Fibroblast of villous mesenchyme (primary cell): ENCODE measurements around the gene ITGAX. TPM values are rescaled to one million over a fixed set of nuclear protein-coding genes. Genes with fewer than 3 reads are reported as not detected.
A peak's percentile ranks its signal among the peaks of the same experiment; 100 is the strongest.

ENCODE experiments used
- DNase-seq: peaks from one replicate; pipeline ENCODE4 v3.0.0-alpha.2; 2010; ENCODE audit warnings: low read depth
- H3K4me3 ChIP-seq: 2 replicates; pipeline ENCODE4 v1.5.1; 2011; ENCODE audit warnings: low read depth, mild to moderate bottlenecking, low read length
- CTCF ChIP-seq: IDR thresholded peaks from 2 replicates; pipeline ENCODE4 v1.5.1; 2012; ENCODE audit warnings: low read depth, mild to moderate bottlenecking, low read length; ENCODE audit not compliant: insufficient read depth
- total RNA-seq: library from RNA; depleted of rRNA; stranded (reverse); fragments of >200 nt; gene quantifications from 2 replicates; pipeline ENCODE4 v1.2.3, GENCODE V29; 2012

Gene ITGAX
- total RNA-seq, 1 donor: not detected

GRCh38 chr16:31417916-31418315 lies 62.9 kb downstream of the ITGAX start:
- H3K4me3 ChIP-seq: no peak overlapping the region
- no peak for DNase-seq
- no peak for TF ChIP-seq CTCF

GRCh38 chr16:31420037-31420436 lies 65.1 kb downstream of the ITGAX start:
- TF ChIP-seq CTCF: no peak
- DNase-seq: no peak
- H3K4me3 ChIP-seq: no peak overlapping the region

GRCh38 chr16:31421587-31421986 lies 66.6 kb downstream of the ITGAX start:
- no peak overlapping the region for H3K4me3 ChIP-seq
- DNase-seq: no peak
- TF ChIP-seq CTCF: no peak

GRCh38 chr16:31423241-31423640 lies 68.3 kb downstream of the ITGAX start:
- TF ChIP-seq CTCF: no peak
- H3K4me3 ChIP-seq: no peak overlapping the region
- DNase-seq: no peak

GRCh38 chr16:31423801-31424200 lies 68.8 kb downstream of the ITGAX start:
- no peak for TF ChIP-seq CTCF
- no peak overlapping the region for H3K4me3 ChIP-seq
- no peak for DNase-seq

- DNase-seq: peak; percentile 33
- H3K4me3 ChIP-seq: peak overlapping the region; percentile 49
These were observed 72.7 kb downstream of the ITGAX start for GRCh38 chr16:31427441-31428278.

More at GRCh38 chr16:31427441-31428278, 72.7 kb downstream of the ITGAX start:
- TF ChIP-seq CTCF: no peak
